Measurements from ENCODE around the gene FOXE3. TPM values are rescaled to one million over a fixed set of nuclear protein-coding genes. Genes with fewer than 3 reads are reported as not detected.

The FOXE3 gene
- total RNA-seq, 1 experiment from 2014 or later = not detected

DNA sequence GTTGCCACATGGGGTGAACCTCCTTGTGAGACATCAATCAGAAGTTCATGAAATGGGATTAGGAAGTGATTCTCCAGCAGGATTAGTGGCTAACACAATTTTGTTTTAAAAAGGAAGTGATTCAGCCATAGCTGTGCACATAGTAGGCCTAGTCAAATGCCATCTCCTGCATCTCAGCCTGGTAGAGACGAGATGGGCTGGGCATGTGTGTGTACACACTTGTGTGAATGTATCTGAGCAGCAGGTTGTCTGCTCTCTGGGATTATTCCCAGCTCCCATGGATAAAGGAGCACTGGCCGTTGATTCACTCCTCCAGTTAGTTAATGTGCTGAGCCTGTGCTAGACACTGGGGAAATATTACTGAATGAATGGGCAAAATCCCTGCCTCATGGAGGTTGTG is 2.0 kb downstream of the FOXE3 start:
- H3K4me1 Mint-ChIP-seq (ENCODE audit: insufficient read depth, unreplicated experiment) = no peaks in the 10 kb centered on the region
- peaks cover 6% of the 10 kb centered on the region for H3K36me3 Mint-ChIP-seq (ENCODE audit: insufficient read depth, unreplicated experiment)
- DNase-seq (ENCODE audit: unreplicated experiment) = no peak
- TF ChIP-seq, protein P1, sequence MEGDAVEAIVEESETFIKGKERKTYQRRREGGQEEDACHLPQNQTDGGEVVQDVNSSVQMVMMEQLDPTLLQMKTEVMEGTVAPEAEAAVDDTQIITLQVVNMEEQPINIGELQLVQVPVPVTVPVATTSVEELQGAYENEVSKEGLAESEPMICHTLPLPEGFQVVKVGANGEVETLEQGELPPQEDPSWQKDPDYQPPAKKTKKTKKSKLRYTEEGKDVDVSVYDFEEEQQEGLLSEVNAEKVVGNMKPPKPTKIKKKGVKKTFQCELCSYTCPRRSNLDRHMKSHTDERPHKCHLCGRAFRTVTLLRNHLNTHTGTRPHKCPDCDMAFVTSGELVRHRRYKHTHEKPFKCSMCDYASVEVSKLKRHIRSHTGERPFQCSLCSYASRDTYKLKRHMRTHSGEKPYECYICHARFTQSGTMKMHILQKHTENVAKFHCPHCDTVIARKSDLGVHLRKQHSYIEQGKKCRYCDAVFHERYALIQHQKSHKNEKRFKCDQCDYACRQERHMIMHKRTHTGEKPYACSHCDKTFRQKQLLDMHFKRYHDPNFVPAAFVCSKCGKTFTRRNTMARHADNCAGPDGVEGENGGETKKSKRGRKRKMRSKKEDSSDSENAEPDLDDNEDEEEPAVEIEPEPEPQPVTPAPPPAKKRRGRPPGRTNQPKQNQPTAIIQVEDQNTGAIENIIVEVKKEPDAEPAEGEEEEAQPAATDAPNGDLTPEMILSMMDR (IDR thresholded peaks at IDR 0.05; ENCODE audit: unreplicated experiment) = no peak
- CTCF ChIA-PET = interaction anchor here (0.7 to 3.0 kb wide), 7 partner anchors 12 to 308 kb away, joined by 3 to 14 read pairs (median 4); partner anchors contain the start of gene PDZK1IP1
- intact Hi-C loops (cut with micrococcal nuclease) = no loop called here
- no peaks in the 10 kb centered on the region for H3K9me3 Mint-ChIP-seq (ENCODE audit: unreplicated experiment)
- POLR2A ChIA-PET = no interaction called here
- BruUV-seq (replicated peaks) = no TSS peak
- H3K4me3 Mint-ChIP-seq (ENCODE audit: unreplicated experiment) = no peak overlapping the region
- no peak overlapping the region for H3K27ac Mint-ChIP-seq (ENCODE audit: low read depth, unreplicated experiment)
- no peaks in the 10 kb centered on the region for H3K27me3 Mint-ChIP-seq (ENCODE audit: insufficient read depth, unreplicated experiment)

GRCh38 chr1:47418681-47419325 is 2.7 kb downstream of the FOXE3 start:
- ChIA-PET CTCF (interaction anchor here (1.0 to 3.0 kb wide), 4 partner anchors 13 to 29 kb away, joined by 3 to 14 read pairs (median 8); no protein-coding TSS in a partner anchor), POLR2A (no interaction called here)
- H3K4me1 Mint-ChIP-seq (ENCODE audit: insufficient read depth, unreplicated experiment) = no peaks in the 10 kb centered on the region
- H3K4me3 Mint-ChIP-seq (ENCODE audit: unreplicated experiment) = no peak overlapping the region
- peaks cover 6% of the 10 kb centered on the region for H3K36me3 Mint-ChIP-seq (ENCODE audit: insufficient read depth, unreplicated experiment)
- no peaks in the 10 kb centered on the region for H3K9me3 Mint-ChIP-seq (ENCODE audit: unreplicated experiment)
- H3K27ac Mint-ChIP-seq (ENCODE audit: low read depth, unreplicated experiment) = no peak overlapping the region
- BruUV-seq (replicated peaks) = no TSS peak
- intact Hi-C loops (cut with micrococcal nuclease) = no loop called here
- H3K27me3 Mint-ChIP-seq (ENCODE audit: insufficient read depth, unreplicated experiment) = no peaks in the 10 kb centered on the region
- TF ChIP-seq, protein P1 (IDR thresholded peaks at IDR 0.05; ENCODE audit: unreplicated experiment) = no peak
- no peak for DNase-seq (ENCODE audit: unreplicated experiment)

GRCh38 chr1:47420547-47420946 is 4.5 kb downstream of the FOXE3 start:
- intact Hi-C loops (cut with micrococcal nuclease) = loop anchor here (5.0 kb wide), 1 partner anchor 228 kb away; the partner anchor contains the start of gene PDZK1IP1
- Mint-ChIP-seq H3K9me3 (ENCODE audit: unreplicated experiment) (no peaks in the 10 kb centered on the region), H3K27ac (ENCODE audit: low read depth, unreplicated experiment) (no peak overlapping the region), H3K27me3 (ENCODE audit: insufficient read depth, unreplicated experiment) (no peaks in the 10 kb centered on the region), H3K4me1 (ENCODE audit: insufficient read depth, unreplicated experiment) (peaks cover 6% of the 10 kb centered on the region), H3K4me3 (ENCODE audit: unreplicated experiment) (no peak overlapping the region), H3K36me3 (ENCODE audit: insufficient read depth, unreplicated experiment) (peaks cover 6% of the 10 kb centered on the region)
- TF ChIP-seq, protein P1 (IDR thresholded peaks at IDR 0.05; ENCODE audit: unreplicated experiment) = no peak
- CTCF ChIA-PET = interaction anchor here (0.7 to 2.1 kb wide), 11 partner anchors 9 to 305 kb away, joined by 3 to 11 read pairs (median 4); no protein-coding TSS in a partner anchor
- DNase-seq (ENCODE audit: unreplicated experiment) = no peak
- POLR2A ChIA-PET = interaction anchor here (0.6 to 1.2 kb wide), 4 partner anchors 9 to 418 kb away, joined by 3 to 6 read pairs (median 3); no protein-coding TSS in a partner anchor
- BruUV-seq (replicated peaks) = no TSS peak

DNA sequence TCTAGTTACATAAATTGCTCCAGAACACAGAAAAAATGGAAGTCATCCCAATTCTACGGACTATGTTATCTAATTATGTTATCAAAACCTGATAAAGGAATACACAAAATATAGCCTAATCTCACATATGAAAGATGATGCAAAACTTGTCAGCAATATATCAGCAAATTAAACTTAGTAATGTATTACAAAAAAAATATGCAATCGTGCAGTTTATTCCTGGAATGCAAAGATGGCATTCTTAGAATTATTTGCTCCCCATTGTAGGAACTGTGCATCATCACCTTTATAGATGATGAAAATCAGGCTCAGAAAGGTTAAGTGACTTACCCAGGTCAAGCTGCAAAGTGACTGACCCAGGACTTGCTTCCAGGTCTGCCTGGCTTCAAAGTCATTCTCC is 7.8 kb downstream of the FOXE3 start:
- DNase-seq (ENCODE audit: unreplicated experiment) = no peak
- H3K4me1 Mint-ChIP-seq (ENCODE audit: insufficient read depth, unreplicated experiment) = peaks cover 11% of the 10 kb centered on the region
- POLR2A ChIA-PET = interaction anchor here (0.9 to 1.3 kb wide), 3 partner anchors 9 to 36 kb away, joined by 3 to 4 read pairs (median 3); no protein-coding TSS in a partner anchor
- H3K36me3 Mint-ChIP-seq (ENCODE audit: insufficient read depth, unreplicated experiment) = peaks cover 6% of the 10 kb centered on the region
- BruUV-seq (replicated peaks) = no TSS peak
- H3K4me3 Mint-ChIP-seq (ENCODE audit: unreplicated experiment) = no peak overlapping the region
- TF ChIP-seq, protein P1 (IDR thresholded peaks at IDR 0.05; ENCODE audit: unreplicated experiment) = no peak
- H3K9me3 Mint-ChIP-seq (ENCODE audit: unreplicated experiment) = no peaks in the 10 kb centered on the region
- CTCF ChIA-PET = interaction anchor here (0.6 to 4.2 kb wide), 26 partner anchors 8 to 305 kb away, joined by 3 to 81 read pairs (median 4); partner anchors contain the start of gene FOXD2
- H3K27ac Mint-ChIP-seq (ENCODE audit: low read depth, unreplicated experiment) = no peak overlapping the region
- intact Hi-C loops (cut with micrococcal nuclease) = loop anchor here (1.0 to 5.0 kb wide), 4 partner anchors 36 to 245 kb away; partner anchors contain the start of genes CMPK1 and PDZK1IP1
- H3K27me3 Mint-ChIP-seq (ENCODE audit: insufficient read depth, unreplicated experiment) = no peaks in the 10 kb centered on the region

Measured in MCF 10A (cell line).